ENCODE data around the gene TMPRSS12.
A peak's percentile ranks its signal among the peaks of the same experiment; 100 is the strongest.
"Not testable (repeated sequence)": the region's sequence is repeated elsewhere in the genome, so short reads cannot be mapped to it uniquely, and the experiment has no call there.

Gene TMPRSS12

GRCh38 chr12:50859621-50860310 lies 17.0 kb downstream of the TMPRSS12 start:
- no peak for DNase-seq

- DNase-seq, result no peak
These were observed 19.6 kb downstream of the TMPRSS12 start for GRCh38 chr12:50862316-50862715.

GRCh38 chr12:50865266-50865665 lies 22.5 kb downstream of the TMPRSS12 start:
- DNase-seq, result no peak

GRCh38 chr12:50868881-50869280 lies 26.2 kb downstream of the TMPRSS12 start:
- DNase-seq, result not testable (repeated sequence)

- no peak for DNase-seq
These were observed 39.8 kb downstream of the TMPRSS12 start for GRCh38 chr12:50882563-50882962.

GRCh38 chr12:50887191-50887590 lies 44.5 kb downstream of the TMPRSS12 start:
- no peak for DNase-seq

- no peak for DNase-seq
These were observed 45.9 kb downstream of the TMPRSS12 start for GRCh38 chr12:50888666-50889065.

GRCh38 chr12:50894241-50894640 lies 51.5 kb downstream of the TMPRSS12 start:
- no peak for DNase-seq

- DNase-seq, result no peak
These were observed 59.0 kb downstream of the TMPRSS12 start for GRCh38 chr12:50901685-50902113.

GRCh38 chr12:50908479-50908878 lies 65.8 kb downstream of the TMPRSS12 start:
- not testable (repeated sequence) for DNase-seq

GRCh38 chr12:50912361-50912760 lies 69.6 kb downstream of the TMPRSS12 start:
- DNase-seq, result not testable (repeated sequence)

GRCh38 chr12:50913224-50913623 lies 70.5 kb downstream of the TMPRSS12 start:
- no peak for DNase-seq

GRCh38 chr12:50914872-50915484 lies 72.3 kb downstream of the TMPRSS12 start:
- DNase-seq, result no peak

- DNase-seq, result no peak
These were observed 73.6 kb downstream of the TMPRSS12 start for GRCh38 chr12:50916292-50916691.

- no peak for DNase-seq
These were observed 76.0 kb downstream of the TMPRSS12 start for GRCh38 chr12:50918584-50919316.

GRCh38 chr12:50922820-50923219 lies 80.1 kb downstream of the TMPRSS12 start:
- no peak for DNase-seq

- no peak for DNase-seq
These were observed 80.8 kb downstream of the TMPRSS12 start for GRCh38 chr12:50923361-50924130.

- DNase-seq, result no peak
These were observed 81.4 kb downstream of the TMPRSS12 start for GRCh38 chr12:50924131-50924438.

GRCh38 chr12:50924439-50925341 lies 82.0 kb downstream of the TMPRSS12 start:
- DNase-seq, result peak in 2 of 5 experiments; percentile 34 to 44

- DNase-seq, result no peak
These were observed 82.6 kb downstream of the TMPRSS12 start for GRCh38 chr12:50925342-50925651.

- DNase-seq, result no peak
These were observed 83.2 kb downstream of the TMPRSS12 start for GRCh38 chr12:50925920-50926319.

- no peak for DNase-seq
These were observed 83.7 kb downstream of the TMPRSS12 start for GRCh38 chr12:50926415-50926814.

All from T-helper 2 cell (primary cell).